ENCODE measurements around the gene RGS11.

DNA sequence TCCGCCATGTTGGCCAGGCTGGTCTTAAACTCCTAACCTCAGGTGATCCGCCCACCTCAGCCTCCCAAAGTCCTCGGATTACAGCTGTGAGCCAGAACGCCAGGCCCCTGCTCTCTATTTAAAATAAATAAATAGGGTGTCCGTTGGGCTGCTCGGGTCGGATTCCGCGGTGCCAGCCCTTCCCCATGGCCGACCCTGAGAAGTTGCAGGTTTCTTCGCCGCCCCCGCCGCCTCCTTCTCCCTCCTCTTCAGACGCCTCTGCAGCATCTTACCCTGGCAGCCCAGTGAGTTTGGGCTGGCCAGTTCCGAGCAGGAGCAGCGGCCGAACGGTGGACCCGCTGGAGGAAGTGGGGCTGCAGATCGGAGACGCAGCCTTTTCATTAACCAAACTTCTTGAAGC, 44.8 kb downstream of the RGS11 start:
- TF ChIP-seq, protein P1, sequence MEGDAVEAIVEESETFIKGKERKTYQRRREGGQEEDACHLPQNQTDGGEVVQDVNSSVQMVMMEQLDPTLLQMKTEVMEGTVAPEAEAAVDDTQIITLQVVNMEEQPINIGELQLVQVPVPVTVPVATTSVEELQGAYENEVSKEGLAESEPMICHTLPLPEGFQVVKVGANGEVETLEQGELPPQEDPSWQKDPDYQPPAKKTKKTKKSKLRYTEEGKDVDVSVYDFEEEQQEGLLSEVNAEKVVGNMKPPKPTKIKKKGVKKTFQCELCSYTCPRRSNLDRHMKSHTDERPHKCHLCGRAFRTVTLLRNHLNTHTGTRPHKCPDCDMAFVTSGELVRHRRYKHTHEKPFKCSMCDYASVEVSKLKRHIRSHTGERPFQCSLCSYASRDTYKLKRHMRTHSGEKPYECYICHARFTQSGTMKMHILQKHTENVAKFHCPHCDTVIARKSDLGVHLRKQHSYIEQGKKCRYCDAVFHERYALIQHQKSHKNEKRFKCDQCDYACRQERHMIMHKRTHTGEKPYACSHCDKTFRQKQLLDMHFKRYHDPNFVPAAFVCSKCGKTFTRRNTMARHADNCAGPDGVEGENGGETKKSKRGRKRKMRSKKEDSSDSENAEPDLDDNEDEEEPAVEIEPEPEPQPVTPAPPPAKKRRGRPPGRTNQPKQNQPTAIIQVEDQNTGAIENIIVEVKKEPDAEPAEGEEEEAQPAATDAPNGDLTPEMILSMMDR (IDR thresholded peaks at IDR 0.05) = no peak
- TF ChIP-seq POLR2A (IDR thresholded peaks at IDR 0.05) = no peak
